Ishikawa (cell line): ENCODE measurements around the gene LBX2.

Experiments used
- CEBPB ChIP-seq: IDR thresholded peaks from 2 replicates; pipeline ENCODE4 v1.6.1; 2012
- EGR1 ChIP-seq: IDR thresholded peaks from 2 replicates; pipeline ENCODE4 v1.6.1; 2012
- EP300 ChIP-seq: IDR thresholded peaks from 2 replicates; pipeline ENCODE4 v1.6.1; 2012; ENCODE audit warnings: borderline replicate concordance
- FOXM1 ChIP-seq: IDR thresholded peaks from 2 replicates; pipeline ENCODE4 v1.6.1; 2012; ENCODE audit warnings: low read depth, borderline replicate concordance
- NFIC ChIP-seq: IDR thresholded peaks from 2 replicates; pipeline ENCODE4 v1.6.1; 2012
- REST ChIP-seq: IDR thresholded peaks from 2 replicates; pipeline ENCODE4 v1.6.1; 2012; ENCODE audit warnings: low read depth, mild to moderate bottlenecking
- TCF12 ChIP-seq: IDR thresholded peaks from 2 replicates; pipeline ENCODE4 v1.6.1; 2012; ENCODE audit warnings: low read depth
- TEAD4 ChIP-seq: IDR thresholded peaks from 2 replicates; pipeline ENCODE4 v1.6.1; 2012
- TF ChIP-seq, protein P1 (sequence below): IDR thresholded peaks from 2 replicates; pipeline ENCODE4 v1.6.1; 2012

- TF ChIP-seq TCF12 (no peak), EP300 (no peak), EGR1 (no peak), NFIC (no peak), FOXM1 (no peak), CEBPB (no peak), TEAD4 (no peak), REST (no peak)
- TF ChIP-seq, protein P1, sequence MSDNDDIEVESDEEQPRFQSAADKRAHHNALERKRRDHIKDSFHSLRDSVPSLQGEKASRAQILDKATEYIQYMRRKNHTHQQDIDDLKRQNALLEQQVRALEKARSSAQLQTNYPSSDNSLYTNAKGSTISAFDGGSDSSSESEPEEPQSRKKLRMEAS, result no peak
These were observed 26.5 kb downstream of the LBX2 start for GRCh38 chr2:74472945-74473258.
